OCI-LY7 (cell line): Measurements from ENCODE around the gene PTPRE.

ENCODE experiments used
- CTCF ChIP-seq: fragments of 200-600 bp; sonication (generic); conservative IDR thresholded peaks from 2 replicates; pipeline ENCODE4 v1.5.1; 2014; ENCODE audit warnings: mild to moderate bottlenecking, antibody characterized with exemption, low read length, moderate library complexity, mixed read lengths
- EZH2phosphoT487 ChIP-seq: fragments of 200-600 bp; sonication (generic); IDR thresholded peaks from 2 replicates; pipeline ENCODE4 v1.6.1; 2018; ENCODE audit warnings: low read depth, borderline replicate concordance, mild to moderate bottlenecking, mixed run types, antibody characterized with exemption, low read length, moderate library complexity, mixed read lengths

- TF ChIP-seq EZH2phosphoT487 (no peak), CTCF (no peak)
Measured at GRCh38 chr10:128007056-128007455, 100.2 kb downstream of the PTPRE start.
